Measurements from ENCODE around the gene EAF2.

The EAF2 gene

GRCh38 chr3:121819236-121819635 is 15.8 kb upstream of the EAF2 start:
- no peak for DNase-seq
- Histone ChIP-seq H3K9me3 (ENCODE audit: control insufficient read depth, low read length) (no peaks in the 10 kb centered on the region), H3K4me1 (ENCODE audit: control insufficient read depth, insufficient read depth, low read length, poor library complexity, severe bottlenecking) (no peaks in the 10 kb centered on the region), H3K27me3 (replicated peaks; ENCODE audit: control insufficient read depth, insufficient read depth, low read length, poor library complexity, severe bottlenecking) (no peaks in the 10 kb centered on the region), H3K4me3 (ENCODE audit: insufficient read depth, low read depth, low read length, poor library complexity, severe bottlenecking) (no peak overlapping the region), H3K27ac (ENCODE audit: insufficient read depth, low read length, poor library complexity, severe bottlenecking) (no peak overlapping the region), H3K36me3 (ENCODE audit: control insufficient read depth, insufficient read depth, low read length) (peaks cover 37% of the 10 kb centered on the region)

- Histone ChIP-seq H3K4me3 (ENCODE audit: insufficient read depth, low read depth, low read length, poor library complexity, severe bottlenecking) (no peak overlapping the region), H3K36me3 (ENCODE audit: control insufficient read depth, insufficient read depth, low read length) (peaks cover 55% of the 10 kb centered on the region), H3K9me3 (ENCODE audit: control insufficient read depth, low read length) (no peaks in the 10 kb centered on the region), H3K27me3 (replicated peaks; ENCODE audit: control insufficient read depth, insufficient read depth, low read length, poor library complexity, severe bottlenecking) (no peaks in the 10 kb centered on the region), H3K4me1 (ENCODE audit: control insufficient read depth, insufficient read depth, low read length, poor library complexity, severe bottlenecking) (no peaks in the 10 kb centered on the region), H3K27ac (ENCODE audit: insufficient read depth, low read length, poor library complexity, severe bottlenecking) (no peak overlapping the region)
- no peak for DNase-seq
Observed at GRCh38 chr3:121821421-121822199, 13.4 kb upstream of the EAF2 start.

- H3K4me3 ChIP-seq (ENCODE audit: insufficient read depth, low read depth, low read length, poor library complexity, severe bottlenecking) = no peak overlapping the region
- no peak for DNase-seq
- no peaks in the 10 kb centered on the region for H3K27me3 ChIP-seq (replicated peaks; ENCODE audit: control insufficient read depth, insufficient read depth, low read length, poor library complexity, severe bottlenecking)
- H3K27ac ChIP-seq (ENCODE audit: insufficient read depth, low read length, poor library complexity, severe bottlenecking) = no peak overlapping the region
- H3K9me3 ChIP-seq (ENCODE audit: control insufficient read depth, low read length) = no peaks in the 10 kb centered on the region
- H3K4me1 ChIP-seq (ENCODE audit: control insufficient read depth, insufficient read depth, low read length, poor library complexity, severe bottlenecking) = no peaks in the 10 kb centered on the region
- peaks cover 58% of the 10 kb centered on the region for H3K36me3 ChIP-seq (ENCODE audit: control insufficient read depth, insufficient read depth, low read length)
Observed at GRCh38 chr3:121822973-121823372, 12.0 kb upstream of the EAF2 start.

GRCh38 chr3:121834157-121834670 is 795 bp upstream of the EAF2 start:
- Histone ChIP-seq H3K9me3 (ENCODE audit: control insufficient read depth, low read length) (no peaks in the 10 kb centered on the region), H3K27ac (ENCODE audit: insufficient read depth, low read length, poor library complexity, severe bottlenecking) (peak overlapping the region; percentile 91), H3K4me3 (ENCODE audit: insufficient read depth, low read depth, low read length, poor library complexity, severe bottlenecking) (peak overlapping the region; percentile 71), H3K36me3 (ENCODE audit: control insufficient read depth, insufficient read depth, low read length) (peaks cover 6% of the 10 kb centered on the region), H3K27me3 (replicated peaks; ENCODE audit: control insufficient read depth, insufficient read depth, low read length, poor library complexity, severe bottlenecking) (no peaks in the 10 kb centered on the region), H3K4me1 (ENCODE audit: control insufficient read depth, insufficient read depth, low read length, poor library complexity, severe bottlenecking) (peaks cover 16% of the 10 kb centered on the region)
- no peak for DNase-seq

DNA sequence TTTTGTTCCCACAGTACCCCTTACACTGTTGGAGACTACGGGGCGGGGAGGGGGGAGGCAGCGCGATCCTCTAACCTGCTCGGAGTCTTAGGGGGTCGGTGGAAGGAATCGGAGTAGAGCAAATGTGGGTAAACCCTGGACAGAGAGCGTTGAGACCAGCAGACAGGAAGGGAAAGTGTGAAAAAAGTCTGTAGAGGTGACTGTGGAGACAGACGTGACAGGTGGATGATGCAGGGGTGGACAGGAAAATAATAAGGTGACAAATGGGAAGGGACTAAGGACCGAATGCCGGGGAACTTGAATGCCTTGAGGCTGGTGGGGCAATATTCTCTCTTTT is 424 bp downstream of the EAF2 start:
- H3K4me1 ChIP-seq (ENCODE audit: control insufficient read depth, insufficient read depth, low read length, poor library complexity, severe bottlenecking) = peaks cover 16% of the 10 kb centered on the region
- no peak for DNase-seq
- peaks cover 6% of the 10 kb centered on the region for H3K36me3 ChIP-seq (ENCODE audit: control insufficient read depth, insufficient read depth, low read length)
- H3K4me3 ChIP-seq (ENCODE audit: insufficient read depth, low read depth, low read length, poor library complexity, severe bottlenecking) = peak overlapping the region; percentile 71
- peak overlapping the region; percentile 71 for H3K27ac ChIP-seq (ENCODE audit: insufficient read depth, low read length, poor library complexity, severe bottlenecking)
- H3K27me3 ChIP-seq (replicated peaks; ENCODE audit: control insufficient read depth, insufficient read depth, low read length, poor library complexity, severe bottlenecking) = no peaks in the 10 kb centered on the region
- no peaks in the 10 kb centered on the region for H3K9me3 ChIP-seq (ENCODE audit: control insufficient read depth, low read length)

- Histone ChIP-seq H3K27ac (ENCODE audit: insufficient read depth, low read length, poor library complexity, severe bottlenecking) (no peak overlapping the region), H3K9me3 (ENCODE audit: control insufficient read depth, low read length) (no peaks in the 10 kb centered on the region), H3K4me3 (ENCODE audit: insufficient read depth, low read depth, low read length, poor library complexity, severe bottlenecking) (peak overlapping the region; percentile 71), H3K27me3 (replicated peaks; ENCODE audit: control insufficient read depth, insufficient read depth, low read length, poor library complexity, severe bottlenecking) (no peaks in the 10 kb centered on the region), H3K4me1 (ENCODE audit: control insufficient read depth, insufficient read depth, low read length, poor library complexity, severe bottlenecking) (peaks cover 16% of the 10 kb centered on the region), H3K36me3 (ENCODE audit: control insufficient read depth, insufficient read depth, low read length) (peaks cover 6% of the 10 kb centered on the region)
- DNase-seq = no peak
Observed at GRCh38 chr3:121836064-121836463, 1.1 kb downstream of the EAF2 start.

GRCh38 chr3:121836481-121836880 is 1.5 kb downstream of the EAF2 start:
- H3K4me3 ChIP-seq (ENCODE audit: insufficient read depth, low read depth, low read length, poor library complexity, severe bottlenecking) = no peak overlapping the region
- no peaks in the 10 kb centered on the region for H3K27me3 ChIP-seq (replicated peaks; ENCODE audit: control insufficient read depth, insufficient read depth, low read length, poor library complexity, severe bottlenecking)
- peaks cover 16% of the 10 kb centered on the region for H3K4me1 ChIP-seq (ENCODE audit: control insufficient read depth, insufficient read depth, low read length, poor library complexity, severe bottlenecking)
- peaks cover 6% of the 10 kb centered on the region for H3K36me3 ChIP-seq (ENCODE audit: control insufficient read depth, insufficient read depth, low read length)
- no peak overlapping the region for H3K27ac ChIP-seq (ENCODE audit: insufficient read depth, low read length, poor library complexity, severe bottlenecking)
- no peaks in the 10 kb centered on the region for H3K9me3 ChIP-seq (ENCODE audit: control insufficient read depth, low read length)
- no peak for DNase-seq

DNA sequence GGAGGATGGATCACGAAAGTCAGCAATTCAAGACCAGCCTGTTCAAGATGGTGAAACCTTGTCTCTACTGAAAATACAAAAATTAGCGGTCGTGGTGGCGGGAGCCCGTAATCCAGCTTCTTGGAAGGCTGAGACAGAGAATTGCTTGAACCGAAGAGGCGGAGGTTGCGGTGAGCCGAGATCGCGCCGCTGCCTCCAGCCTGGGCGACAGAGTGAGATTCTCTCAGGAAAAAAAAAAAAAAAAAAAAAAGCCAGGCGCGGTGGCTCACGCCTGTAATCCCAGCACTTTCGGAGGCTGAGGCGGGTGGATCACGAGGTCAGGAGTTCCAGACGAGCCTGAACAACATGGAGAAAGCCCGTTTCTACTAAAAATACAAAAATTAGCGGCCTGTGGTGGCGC is 5.0 kb downstream of the EAF2 start:
- peaks cover 7% of the 10 kb centered on the region for H3K4me1 ChIP-seq (ENCODE audit: control insufficient read depth, insufficient read depth, low read length, poor library complexity, severe bottlenecking)
- no peak for DNase-seq
- H3K27me3 ChIP-seq (replicated peaks; ENCODE audit: control insufficient read depth, insufficient read depth, low read length, poor library complexity, severe bottlenecking) = no peaks in the 10 kb centered on the region

GRCh38 chr3:121844892-121845291 is 9.9 kb downstream of the EAF2 start:
- Histone ChIP-seq H3K27me3 (replicated peaks; ENCODE audit: control insufficient read depth, insufficient read depth, low read length, poor library complexity, severe bottlenecking) (no peaks in the 10 kb centered on the region), H3K27ac (ENCODE audit: insufficient read depth, low read length, poor library complexity, severe bottlenecking) (no peak overlapping the region), H3K4me3 (ENCODE audit: insufficient read depth, low read depth, low read length, poor library complexity, severe bottlenecking) (no peak overlapping the region), H3K36me3 (ENCODE audit: control insufficient read depth, insufficient read depth, low read length) (no peaks in the 10 kb centered on the region), H3K4me1 (ENCODE audit: control insufficient read depth, insufficient read depth, low read length, poor library complexity, severe bottlenecking) (no peaks in the 10 kb centered on the region), H3K9me3 (ENCODE audit: control insufficient read depth, low read length) (no peaks in the 10 kb centered on the region)
- no peak for DNase-seq

More for the DNA sequence above, 5.0 kb downstream of the EAF2 start:
- H3K36me3 ChIP-seq (ENCODE audit: control insufficient read depth, insufficient read depth, low read length) = no peaks in the 10 kb centered on the region
- no peak overlapping the region for H3K4me3 ChIP-seq (ENCODE audit: insufficient read depth, low read depth, low read length, poor library complexity, severe bottlenecking)
- no peaks in the 10 kb centered on the region for H3K9me3 ChIP-seq (ENCODE audit: control insufficient read depth, low read length)
- H3K27ac ChIP-seq (ENCODE audit: insufficient read depth, low read length, poor library complexity, severe bottlenecking) = no peak overlapping the region

GRCh38 chr3:121852256-121852655 is 17.2 kb downstream of the EAF2 start:
- Histone ChIP-seq H3K9me3 (ENCODE audit: control insufficient read depth, low read length) (no peaks in the 10 kb centered on the region), H3K4me3 (ENCODE audit: insufficient read depth, low read depth, low read length, poor library complexity, severe bottlenecking) (no peak overlapping the region), H3K36me3 (ENCODE audit: control insufficient read depth, insufficient read depth, low read length) (no peaks in the 10 kb centered on the region), H3K27ac (ENCODE audit: insufficient read depth, low read length, poor library complexity, severe bottlenecking) (no peak overlapping the region), H3K4me1 (ENCODE audit: control insufficient read depth, insufficient read depth, low read length, poor library complexity, severe bottlenecking) (no peaks in the 10 kb centered on the region), H3K27me3 (replicated peaks; ENCODE audit: control insufficient read depth, insufficient read depth, low read length, poor library complexity, severe bottlenecking) (no peaks in the 10 kb centered on the region)
- no peak for DNase-seq

Measured in effector memory CD4-positive, alpha-beta T cell (primary cell).